NCI-H2227 (cell line): Measurements from ENCODE around the gene REPS2.
"Not testable (repeated sequence)": the region's sequence is repeated elsewhere in the genome, so short reads cannot be mapped to it uniquely, and the experiment has no call there.

Source experiments
- DNase-seq: peaks from one replicate; lab custom pipeline; 2025; ENCODE audit not compliant: unreplicated experiment; lab: John Stamatoyannopoulos, UW

REPS2 gene

GRCh38 chrX:16963216-16963615 lies 16.8 kb downstream of the REPS2 start:
- DNase-seq = peak; percentile 41

- DNase-seq = not testable (repeated sequence)
Measured at GRCh38 chrX:16964976-16965375, 18.5 kb downstream of the REPS2 start.

GRCh38 chrX:16966752-16967448 lies 20.4 kb downstream of the REPS2 start:
- no peak for DNase-seq

GRCh38 chrX:16968753-16969152 lies 22.3 kb downstream of the REPS2 start:
- not testable (repeated sequence) for DNase-seq

- no peak for DNase-seq
Measured at GRCh38 chrX:16970977-16971376, 24.5 kb downstream of the REPS2 start.

GRCh38 chrX:16971694-16972093 lies 25.2 kb downstream of the REPS2 start:
- no peak for DNase-seq

- DNase-seq = no peak
Measured at GRCh38 chrX:16975233-16975632, 28.8 kb downstream of the REPS2 start.

- no peak for DNase-seq
Measured at GRCh38 chrX:16977771-16978170, 31.3 kb downstream of the REPS2 start.

- no peak for DNase-seq
Measured at GRCh38 chrX:16978193-16978984, 31.9 kb downstream of the REPS2 start.

GRCh38 chrX:16979226-16979625 lies 32.8 kb downstream of the REPS2 start:
- no peak for DNase-seq

GRCh38 chrX:16981209-16981608 lies 34.8 kb downstream of the REPS2 start:
- no peak for DNase-seq

- DNase-seq = no peak
Measured at GRCh38 chrX:16981980-16982379, 35.5 kb downstream of the REPS2 start.

GRCh38 chrX:16983051-16983450 lies 36.6 kb downstream of the REPS2 start:
- no peak for DNase-seq

GRCh38 chrX:16985286-16985685 lies 38.8 kb downstream of the REPS2 start:
- no peak for DNase-seq

- DNase-seq = no peak
Measured at GRCh38 chrX:16986169-16986568, 39.7 kb downstream of the REPS2 start.

- DNase-seq = no peak
Measured at GRCh38 chrX:16989750-16990149, 43.3 kb downstream of the REPS2 start.

- no peak for DNase-seq
Measured at GRCh38 chrX:16990839-16991238, 44.4 kb downstream of the REPS2 start.

GRCh38 chrX:16992445-16992844 lies 46.0 kb downstream of the REPS2 start:
- DNase-seq = no peak

GRCh38 chrX:16992951-16993350 lies 46.5 kb downstream of the REPS2 start:
- no peak for DNase-seq

- no peak for DNase-seq
Measured at GRCh38 chrX:16993791-16994318, 47.4 kb downstream of the REPS2 start.

GRCh38 chrX:16994736-16995135 lies 48.3 kb downstream of the REPS2 start:
- DNase-seq = no peak

- no peak for DNase-seq
Measured at GRCh38 chrX:16997313-16997712, 50.9 kb downstream of the REPS2 start.
